ENCODE results near the gene SYNE1. TPM values are rescaled to one million over a fixed set of nuclear protein-coding genes. Genes with fewer than 3 reads are reported as not detected.
"Not testable (repeated sequence)": the region's sequence is repeated elsewhere in the genome, so short reads cannot be mapped to it uniquely, and the experiment has no call there.

Gene SYNE1
- total RNA-seq, 2 experiments from 2014 or later = 25.8 to 25.9 TPM

DNA sequence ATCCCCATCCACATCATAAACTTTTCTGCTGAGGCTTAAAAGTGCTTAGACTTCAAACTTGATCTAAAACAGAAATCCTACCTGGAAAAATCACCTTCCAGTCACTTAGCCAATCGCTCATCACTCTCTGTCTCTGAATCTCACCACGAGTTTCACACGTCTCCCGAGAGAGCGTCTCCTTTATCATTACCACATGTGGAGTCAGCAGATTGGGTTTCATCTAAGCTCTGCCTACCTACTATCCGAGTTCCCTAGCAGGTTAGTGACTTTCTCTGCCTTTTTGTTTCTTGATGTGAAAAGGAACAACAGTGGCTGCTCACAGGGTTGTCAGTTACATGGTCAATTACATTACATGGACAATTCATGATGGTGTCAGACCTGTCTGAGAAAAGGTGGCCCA lies 543.5 kb downstream of the SYNE1 start:
- Mint-ChIP-seq H3K27ac (no peak overlapping the region), H3K27me3 (no peaks in the 10 kb centered on the region), H3K4me3 (no peak overlapping the region), H3K9me3 (no peaks in the 10 kb centered on the region), H3K4me1 (ENCODE audit: low read depth) (peaks cover 2% of the 10 kb centered on the region), H3K36me3 (no peaks in the 10 kb centered on the region)
- intact Hi-C loops (cut with micrococcal nuclease) = no loop called here
- no peak for DNase-seq
- ChIA-PET POLR2A (no interaction called here), CTCF (no interaction called here)

DNA sequence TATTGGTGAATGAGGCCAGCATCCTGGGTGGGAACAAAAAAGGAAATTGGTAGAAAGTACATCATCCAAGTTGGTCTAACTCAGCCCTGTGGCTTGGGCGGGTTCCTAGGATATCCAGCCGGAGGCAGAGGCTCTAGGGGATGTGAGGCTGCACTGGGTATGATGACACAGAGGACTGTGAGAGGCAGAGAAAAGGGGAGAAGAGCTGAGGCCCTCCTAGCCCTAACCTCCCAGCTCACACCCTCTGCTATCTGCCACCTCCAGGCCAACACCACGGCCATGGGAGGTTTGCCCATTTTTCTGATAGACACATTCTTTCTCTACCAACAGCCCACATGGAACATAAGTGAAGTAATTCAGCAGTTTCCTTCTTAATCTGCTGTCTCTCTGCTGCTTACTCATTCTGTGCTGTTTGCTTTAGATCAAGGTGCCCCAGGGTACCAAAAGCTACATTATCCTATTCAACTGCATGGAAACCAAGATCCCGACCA lies 545.3 kb downstream of the SYNE1 start:
- Mint-ChIP-seq H3K4me1 (ENCODE audit: low read depth) (peaks cover 2% of the 10 kb centered on the region), H3K27ac (no peak overlapping the region), H3K4me3 (no peak overlapping the region), H3K9me3 (no peaks in the 10 kb centered on the region), H3K27me3 (no peaks in the 10 kb centered on the region), H3K36me3 (no peaks in the 10 kb centered on the region)
- intact Hi-C loops (cut with micrococcal nuclease) = no loop called here
- no peak for DNase-seq
- CTCF ChIA-PET = interaction anchor here (1.0 kb wide), 1 partner anchor 34 kb away, joined by 3 read pairs; no protein-coding TSS in a partner anchor
- POLR2A ChIA-PET = no interaction called here

DNA sequence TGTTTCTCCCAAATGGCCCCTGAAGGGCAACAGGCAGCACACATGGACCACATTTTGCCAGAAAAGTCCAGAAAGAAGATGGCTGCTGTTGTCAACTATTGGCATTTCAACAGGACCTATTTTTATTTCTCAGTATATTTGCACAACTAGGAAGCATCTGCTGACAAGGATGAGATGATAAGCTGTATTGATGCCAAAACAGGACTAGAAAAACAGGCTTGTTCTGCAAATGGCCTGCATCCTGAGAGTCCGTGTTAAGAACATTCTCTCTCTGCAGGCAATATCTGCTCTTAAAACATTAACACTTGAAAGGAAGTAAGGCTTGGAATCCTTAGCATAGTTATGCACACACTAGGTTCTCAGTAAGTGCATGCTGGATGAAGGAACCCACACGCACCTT lies 546.0 kb downstream of the SYNE1 start:
- intact Hi-C loops (cut with micrococcal nuclease) = no loop called here
- no peaks in the 10 kb centered on the region for H3K36me3 Mint-ChIP-seq
- no peak overlapping the region for H3K27ac Mint-ChIP-seq
- no peak for DNase-seq
- H3K27me3 Mint-ChIP-seq = no peaks in the 10 kb centered on the region
- ChIA-PET CTCF (no interaction called here), POLR2A (no interaction called here)
- H3K4me3 Mint-ChIP-seq = no peak overlapping the region
- H3K4me1 Mint-ChIP-seq (ENCODE audit: low read depth) = peaks cover 2% of the 10 kb centered on the region
- no peaks in the 10 kb centered on the region for H3K9me3 Mint-ChIP-seq

DNA sequence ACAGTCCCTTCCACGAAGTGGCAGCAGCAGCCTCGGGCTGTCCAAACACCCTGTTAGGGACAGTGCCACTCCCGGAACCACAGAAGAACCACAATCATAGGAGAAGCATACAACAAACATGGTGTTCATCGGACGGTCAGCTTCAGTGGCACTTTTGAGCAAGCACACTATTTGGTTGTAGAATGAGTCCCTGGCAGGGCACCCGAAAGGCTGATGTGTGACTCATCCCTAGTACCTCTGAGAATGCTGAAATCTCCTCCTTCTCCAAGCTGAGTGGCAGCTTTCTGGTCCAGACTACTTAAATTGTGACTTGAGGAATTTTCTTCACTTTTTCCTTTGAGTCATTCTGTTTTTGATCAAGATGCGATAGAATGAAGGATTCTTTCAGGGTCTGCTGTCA lies 547.2 kb downstream of the SYNE1 start:
- DNase-seq = no peak
- Mint-ChIP-seq H3K36me3 (no peaks in the 10 kb centered on the region), H3K27ac (no peak overlapping the region), H3K27me3 (no peaks in the 10 kb centered on the region), H3K4me1 (ENCODE audit: low read depth) (peaks cover 1% of the 10 kb centered on the region), H3K9me3 (no peaks in the 10 kb centered on the region), H3K4me3 (no peak overlapping the region)
- ChIA-PET CTCF (no interaction called here), POLR2A (no interaction called here)
- intact Hi-C loops (cut with micrococcal nuclease) = no loop called here

- POLR2A ChIA-PET = no interaction called here
- H3K36me3 Mint-ChIP-seq = no peaks in the 10 kb centered on the region
- H3K27ac Mint-ChIP-seq = no peak overlapping the region
- no peak for DNase-seq
- H3K4me3 Mint-ChIP-seq = no peak overlapping the region
- H3K4me1 Mint-ChIP-seq (ENCODE audit: low read depth) = no peaks in the 10 kb centered on the region
- CTCF ChIA-PET = no interaction called here
- H3K9me3 Mint-ChIP-seq = peaks cover 4% of the 10 kb centered on the region
- H3K27me3 Mint-ChIP-seq = no peaks in the 10 kb centered on the region
- intact Hi-C loops (cut with micrococcal nuclease) = no loop called here
Observed at GRCh38 chr6:152087701-152088100, 549.5 kb downstream of the SYNE1 start.

GRCh38 chr6:152087096-152087495 lies 550.1 kb downstream of the SYNE1 start:
- CTCF ChIA-PET = no interaction called here
- Mint-ChIP-seq H3K9me3 (peaks cover 5% of the 10 kb centered on the region), H3K36me3 (no peaks in the 10 kb centered on the region), H3K27me3 (no peaks in the 10 kb centered on the region), H3K27ac (no peak overlapping the region), H3K4me3 (no peak overlapping the region), H3K4me1 (ENCODE audit: low read depth) (no peaks in the 10 kb centered on the region)
- intact Hi-C loops (cut with micrococcal nuclease) = no loop called here
- POLR2A ChIA-PET = no interaction called here
- DNase-seq = no peak

DNA sequence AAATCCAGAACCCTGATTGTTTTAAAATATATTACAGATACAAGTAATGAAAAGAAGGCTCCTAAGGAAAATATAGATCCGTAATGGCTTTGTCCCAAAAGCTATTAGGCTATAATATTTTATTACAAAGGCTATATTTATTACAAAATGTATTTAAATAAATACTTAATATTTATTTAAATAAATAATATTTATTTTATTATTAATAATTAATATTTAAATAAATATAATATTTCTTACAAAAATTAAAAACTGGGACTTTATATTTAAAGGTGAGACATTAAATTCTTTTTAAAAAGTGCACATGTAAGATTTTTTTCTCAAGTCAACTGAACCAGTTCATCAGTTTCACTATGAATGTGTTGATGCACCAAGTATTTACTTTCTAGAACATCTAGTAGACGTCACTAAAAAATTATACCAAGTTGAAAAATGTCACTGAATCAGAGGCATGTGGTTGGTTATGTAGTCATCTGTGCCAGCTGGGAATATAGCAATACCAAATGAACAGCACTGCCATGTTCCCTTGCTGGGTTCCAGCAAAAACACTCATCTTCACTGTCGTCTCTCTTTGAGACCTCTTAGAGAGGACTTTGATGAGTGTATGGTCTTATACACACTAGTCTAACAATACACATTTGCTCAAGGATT lies 550.8 kb downstream of the SYNE1 start:
- POLR2A ChIA-PET = no interaction called here
- no peak overlapping the region for H3K27ac Mint-ChIP-seq

DNA sequence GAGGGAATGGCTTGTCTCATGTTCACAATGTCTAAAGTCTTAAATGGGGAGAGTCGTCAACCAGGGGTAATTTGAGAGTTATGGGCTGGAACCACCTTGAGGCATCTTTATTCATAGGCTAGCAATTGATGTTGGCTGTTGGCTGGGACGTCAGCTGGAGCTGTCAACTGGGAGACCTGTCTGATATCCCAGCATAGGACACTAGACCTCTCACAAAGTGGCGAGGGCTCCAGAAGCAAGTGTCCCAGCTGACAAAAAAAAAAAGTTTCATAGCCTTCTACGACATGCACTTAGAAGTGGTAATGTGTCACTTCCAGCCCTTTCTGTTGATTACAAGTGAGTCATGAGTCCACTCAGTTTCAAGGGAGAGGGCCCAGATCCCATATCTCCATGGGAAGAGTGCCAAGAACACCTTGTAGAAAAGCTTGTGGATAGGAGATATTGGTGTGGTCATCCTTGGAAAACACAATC lies 551.7 kb downstream of the SYNE1 start:
- Mint-ChIP-seq H3K4me1 (ENCODE audit: low read depth) (no peaks in the 10 kb centered on the region), H3K9me3 (peaks cover 5% of the 10 kb centered on the region), H3K36me3 (no peaks in the 10 kb centered on the region), H3K4me3 (no peak overlapping the region), H3K27me3 (peaks cover 2% of the 10 kb centered on the region), H3K27ac (no peak overlapping the region)
- ChIA-PET POLR2A (no interaction called here), CTCF (no interaction called here)
- no peak for DNase-seq
- intact Hi-C loops (cut with micrococcal nuclease) = no loop called here

More for the DNA sequence above, 550.8 kb downstream of the SYNE1 start:
- Mint-ChIP-seq H3K4me3 (no peak overlapping the region), H3K36me3 (no peaks in the 10 kb centered on the region), H3K27me3 (no peaks in the 10 kb centered on the region), H3K9me3 (peaks cover 5% of the 10 kb centered on the region), H3K4me1 (ENCODE audit: low read depth) (no peaks in the 10 kb centered on the region)
- intact Hi-C loops (cut with micrococcal nuclease) = no loop called here
- DNase-seq = no peak
- CTCF ChIA-PET = no interaction called here

DNA sequence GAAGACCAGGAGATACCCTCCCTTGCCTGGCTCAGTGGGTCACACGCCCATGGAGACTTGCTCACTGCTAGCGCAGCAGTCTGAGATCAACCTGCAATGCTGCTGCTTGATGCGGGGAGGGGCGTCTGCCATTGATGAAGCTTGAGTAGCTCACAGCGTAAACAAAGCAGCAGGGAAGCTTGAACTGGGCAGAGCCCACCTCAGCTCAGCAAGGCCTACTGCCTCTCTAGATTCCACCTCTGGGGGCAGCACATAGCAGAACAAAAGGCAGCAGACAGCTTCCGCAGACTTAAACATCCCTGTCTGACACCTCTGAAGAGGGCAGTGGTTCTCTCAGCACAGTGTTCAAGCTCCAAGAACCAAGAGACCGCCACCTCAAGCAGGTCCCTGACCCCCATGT lies 558.4 kb downstream of the SYNE1 start:
- DNase-seq = no peak
- Mint-ChIP-seq H3K4me3 (no peak overlapping the region), H3K4me1 (ENCODE audit: low read depth) (no peaks in the 10 kb centered on the region), H3K9me3 (peaks cover 29% of the 10 kb centered on the region), H3K27me3 (peaks cover 2% of the 10 kb centered on the region), H3K36me3 (peaks cover 11% of the 10 kb centered on the region), H3K27ac (no peak overlapping the region)
- ChIA-PET CTCF (no interaction called here), POLR2A (no interaction called here)
- intact Hi-C loops (cut with micrococcal nuclease) = no loop called here

GRCh38 chr6:152078001-152078400 lies 559.2 kb downstream of the SYNE1 start:
- no peaks in the 10 kb centered on the region for H3K4me1 Mint-ChIP-seq (ENCODE audit: low read depth)
- no peak overlapping the region for H3K27ac Mint-ChIP-seq
- ChIA-PET CTCF (no interaction called here), POLR2A (no interaction called here)
- no peak for DNase-seq
- intact Hi-C loops (cut with micrococcal nuclease) = no loop called here
- peaks cover 11% of the 10 kb centered on the region for H3K36me3 Mint-ChIP-seq
- H3K9me3 Mint-ChIP-seq = peaks cover 28% of the 10 kb centered on the region
- H3K27me3 Mint-ChIP-seq = peaks cover 2% of the 10 kb centered on the region
- no peak overlapping the region for H3K4me3 Mint-ChIP-seq

GRCh38 chr6:152076242-152076641 lies 560.9 kb downstream of the SYNE1 start:
- POLR2A ChIA-PET; intact Hi-C loops (cut with micrococcal nuclease); CTCF ChIA-PET; DNase-seq; H3K27me3 Mint-ChIP-seq; H3K4me3 Mint-ChIP-seq; H3K27ac Mint-ChIP-seq; H3K4me1 Mint-ChIP-seq (ENCODE audit: low read depth): not testable (repeated sequence)
- Mint-ChIP-seq H3K9me3 (peaks cover 24% of the 10 kb centered on the region), H3K36me3 (peaks cover 11% of the 10 kb centered on the region)

GRCh38 chr6:152071843-152072242 lies 565.3 kb downstream of the SYNE1 start:
- peaks cover 11% of the 10 kb centered on the region for H3K36me3 Mint-ChIP-seq
- H3K27me3 Mint-ChIP-seq = no peaks in the 10 kb centered on the region
- POLR2A ChIA-PET = no interaction called here
- intact Hi-C loops (cut with micrococcal nuclease) = no loop called here
- H3K4me1 Mint-ChIP-seq (ENCODE audit: low read depth) = no peaks in the 10 kb centered on the region
- peaks cover 24% of the 10 kb centered on the region for H3K9me3 Mint-ChIP-seq
- no peak overlapping the region for H3K4me3 Mint-ChIP-seq
- CTCF ChIA-PET = no interaction called here
- DNase-seq = no peak
- H3K27ac Mint-ChIP-seq = no peak overlapping the region
